GM19238 (cell line): Measurements from ENCODE around the gene LRRTM3.

ENCODE experiments used
- DNase-seq: peaks from one replicate; pipeline ENCODE4 v3.0.0; 2011; ENCODE audit warnings: low spot score; ENCODE audit not compliant: insufficient read length

The LRRTM3 gene

GRCh38 chr10:67115972-67116371 lies 190.1 kb downstream of the LRRTM3 start:
- no peak for DNase-seq

- DNase-seq: no peak
Observed at GRCh38 chr10:67119651-67120050, 193.8 kb downstream of the LRRTM3 start.

GRCh38 chr10:67127441-67127840 lies 201.6 kb downstream of the LRRTM3 start:
- no peak for DNase-seq

- no peak for DNase-seq
Observed at GRCh38 chr10:67140641-67141040, 214.8 kb downstream of the LRRTM3 start.

DNA sequence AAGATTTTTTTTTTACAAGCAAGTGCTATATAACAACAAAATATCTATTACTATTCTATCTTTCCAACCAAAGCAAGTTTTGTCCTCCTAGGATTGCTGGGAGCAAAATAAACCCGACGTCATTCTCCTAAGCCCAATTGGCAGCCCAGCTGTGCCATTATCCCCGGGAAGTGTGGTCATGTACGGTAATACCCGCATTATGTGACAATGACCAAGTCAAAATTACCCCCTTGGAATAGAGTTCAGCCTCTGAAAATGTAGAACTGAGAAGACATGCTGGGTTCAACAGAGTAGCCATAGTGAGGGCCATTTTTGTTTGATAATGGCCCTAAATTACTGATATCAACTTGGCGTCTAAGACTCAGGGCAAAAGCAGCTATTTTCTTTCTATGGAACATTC lies 215.5 kb downstream of the LRRTM3 start:
- no peak for DNase-seq

DNA sequence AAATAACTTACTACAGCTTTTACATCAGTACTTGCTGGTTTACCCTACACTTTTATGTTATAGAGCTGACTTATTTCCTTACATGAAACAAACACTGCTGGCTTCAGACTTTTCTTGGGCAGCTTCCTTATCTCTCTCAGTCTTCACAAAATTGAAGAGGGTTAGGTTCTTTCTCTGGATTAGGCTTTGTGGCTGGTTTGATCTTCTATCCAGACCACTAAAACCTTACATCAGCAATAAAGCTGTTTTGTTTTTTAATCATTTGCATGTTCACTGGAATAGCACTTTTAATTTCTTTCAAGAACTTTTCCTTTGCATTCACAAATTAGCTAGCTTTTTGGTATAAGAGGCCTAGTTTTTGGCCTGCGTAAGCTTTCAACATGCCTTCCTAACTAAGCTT lies 218.7 kb downstream of the LRRTM3 start:
- no peak for DNase-seq
